H1 (cell line): ENCODE data around the gene DEDD. TPM values are rescaled to one million over a fixed set of nuclear protein-coding genes. Genes with fewer than 3 reads are reported as not detected.

ENCODE experiments used
- BRCA1 ChIP-seq: IDR thresholded peaks from 2 replicates; pipeline ENCODE4 v1.6.1; 2012; ENCODE audit warnings: low read depth, low read length, improper control_type of control experiment
- CHD7 ChIP-seq: fragments of 300-600 bp; sonication (generic); IDR thresholded peaks from 2 replicates; pipeline ENCODE4 v1.7.1; 2012; ENCODE audit warnings: low read length, moderate library complexity, mild to moderate bottlenecking, inconsistent platforms; ENCODE audit not compliant: insufficient replicate concordance
- EZH2 ChIP-seq: fragments of 200-600 bp; sonication (generic); IDR thresholded peaks from 2 replicates; pipeline ENCODE4 v1.7.1; 2012; ENCODE audit warnings: low read depth, mild to moderate bottlenecking, moderate library complexity, low read length, inconsistent platforms; ENCODE audit not compliant: severe bottlenecking
- POLR2AphosphoS5 ChIP-seq: IDR thresholded peaks from 2 replicates; pipeline ENCODE4 v1.6.1; 2011; ENCODE audit warnings: low read depth, low read length
- SP2 ChIP-seq: IDR thresholded peaks from 2 replicates; pipeline ENCODE4 v1.6.1; 2012; ENCODE audit warnings: mild to moderate bottlenecking, low read length, inconsistent platforms
- polyA plus RNA-seq, 7 experiments: library from polyadenylated mRNA; depleted of rRNA in 3 of 7; stranded (reverse) in 5 of 7; unstranded in 2 of 7; fragments of >200 nt in 5 of 7; fragments of 200-250 nt in 2 of 7; gene quantifications; 1 replicate in 5 of 7; 2 replicates in 1 of 7; 4 replicates in 1 of 7; pipeline versions ENCODE4 v1.2.1 to v1.2.3, GENCODE V29; 2011 to 2013; ENCODE audit warnings: missing spikeins in 2 of 7, mixed read lengths in 2 of 7
- total RNA-seq: library from RNA; stranded (reverse); fragmentation: NEBNext Ultra II Directional; extraction: Animal tissue kit (Norgen Biotek cat#: 25700); gene quantifications from 2 replicates; pipeline ENCODE4 v1.2.1, GENCODE V29; 2021

Gene DEDD
- total and polyA plus RNA-seq, 2 of the 8 experiments (the other 6 are each of a cell fraction or from before 2014, with no cell fraction given) = 42.6 to 55.9 TPM

- TF ChIP-seq CHD7 = no peak
- no peak for TF ChIP-seq POLR2AphosphoS5
- no peak for TF ChIP-seq BRCA1
- no peak for TF ChIP-seq EZH2
- no peak for TF ChIP-seq SP2
- TF ChIP-seq, all 59 proteins: peak for 0
These were observed 55.0 kb downstream of the DEDD start (continued) for GRCh38 chr1:161077426-161077825.
